Stimulated activated naive CD4-positive, alpha-beta T cell (primary cell): Measurements from ENCODE around the gene POLR3A.
A peak's percentile ranks its signal among the peaks of the same experiment; 100 is the strongest.
"Not testable (repeated sequence)": the region's sequence is repeated elsewhere in the genome, so short reads cannot be mapped to it uniquely, and the experiment has no call there.

ENCODE experiments used
- DNase-seq, 6 experiments: peaks; one replicate each; lab custom pipeline; 2025; lab: John Stamatoyannopoulos, UW

Gene POLR3A

DNA sequence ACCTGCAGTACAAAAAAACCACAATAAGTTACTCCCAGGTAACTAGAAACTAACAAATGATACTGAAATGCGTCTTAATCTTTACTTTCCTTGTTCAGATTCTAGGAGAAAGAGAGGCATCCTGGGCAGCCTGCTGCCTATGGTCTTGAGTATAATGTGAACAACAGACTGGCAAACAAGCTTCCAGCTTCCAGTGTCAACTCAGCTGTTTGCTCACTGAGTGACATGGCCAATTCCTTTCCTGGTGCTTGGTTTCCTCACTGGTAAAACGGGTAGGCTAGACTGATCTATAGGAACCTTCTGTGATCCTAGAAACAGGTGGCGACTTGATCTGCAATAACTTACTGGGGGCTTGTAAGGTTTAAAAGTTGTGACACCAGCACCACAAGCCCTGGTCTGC is 10.1 kb downstream of the POLR3A start:
- no peak for DNase-seq

GRCh38 chr10:78017856-78018255 is 11.5 kb downstream of the POLR3A start:
- DNase-seq = no peak

DNA sequence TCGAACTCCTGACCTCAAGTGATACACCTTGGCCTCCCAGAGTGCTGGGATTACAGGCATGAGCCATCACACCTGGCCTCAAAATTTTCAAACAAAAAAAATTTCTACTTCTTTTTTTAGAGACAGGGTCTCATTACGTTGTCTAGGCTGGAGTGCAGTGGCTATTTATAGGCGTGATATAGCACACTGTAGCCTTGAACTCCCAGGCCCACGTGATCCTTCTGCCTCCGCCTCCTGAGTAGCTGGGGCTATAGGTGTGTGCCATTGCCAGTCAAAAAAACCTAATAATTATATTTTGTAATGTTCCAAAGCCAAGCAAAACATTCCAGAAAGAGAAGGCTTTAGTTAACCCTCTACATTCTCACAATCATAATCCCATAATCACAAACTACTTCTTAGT is 13.8 kb downstream of the POLR3A start:
- DNase-seq = no peak

DNA sequence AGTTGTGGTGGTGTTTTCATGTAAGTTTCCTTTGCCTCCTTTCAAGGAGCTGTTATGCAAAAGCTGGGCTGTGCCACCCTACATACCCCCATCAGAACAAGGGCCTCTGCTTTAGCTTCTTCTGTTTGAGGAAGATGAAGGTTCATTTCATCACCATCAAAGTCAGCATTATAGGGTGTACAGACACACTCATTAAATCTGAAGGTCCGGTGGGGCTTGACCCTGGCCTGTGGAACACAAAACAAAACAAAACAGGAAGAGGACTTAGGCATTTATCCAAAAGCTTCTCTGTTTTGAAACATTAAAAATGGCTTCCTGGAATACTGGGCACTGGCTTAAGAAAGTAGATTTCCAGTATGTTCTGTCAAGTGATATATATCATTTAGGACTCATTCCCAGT is 15.8 kb downstream of the POLR3A start:
- DNase-seq = no peak

- DNase-seq = no peak
Observed at GRCh38 chr10:78011065-78011464, 18.2 kb downstream of the POLR3A start.

DNA sequence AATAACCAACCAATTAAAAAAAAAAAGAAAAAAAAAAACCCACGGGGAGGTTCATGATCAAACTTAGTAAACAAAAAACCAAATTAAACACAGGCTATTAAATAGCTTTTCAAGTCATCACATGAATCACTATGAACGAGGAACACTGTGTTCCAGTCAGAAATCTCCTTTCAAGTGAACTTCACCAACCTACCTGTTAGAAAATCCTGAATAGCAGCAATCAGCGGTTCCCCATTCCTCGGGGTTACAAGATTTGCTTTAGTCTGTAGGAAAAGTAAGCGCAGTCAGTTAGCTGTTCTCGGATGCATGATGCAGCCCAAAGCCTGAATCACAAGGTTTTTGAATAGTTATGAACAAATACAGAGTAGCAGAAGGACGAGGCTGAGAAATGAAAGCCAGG is 19.0 kb downstream of the POLR3A start:
- DNase-seq = no peak

DNA sequence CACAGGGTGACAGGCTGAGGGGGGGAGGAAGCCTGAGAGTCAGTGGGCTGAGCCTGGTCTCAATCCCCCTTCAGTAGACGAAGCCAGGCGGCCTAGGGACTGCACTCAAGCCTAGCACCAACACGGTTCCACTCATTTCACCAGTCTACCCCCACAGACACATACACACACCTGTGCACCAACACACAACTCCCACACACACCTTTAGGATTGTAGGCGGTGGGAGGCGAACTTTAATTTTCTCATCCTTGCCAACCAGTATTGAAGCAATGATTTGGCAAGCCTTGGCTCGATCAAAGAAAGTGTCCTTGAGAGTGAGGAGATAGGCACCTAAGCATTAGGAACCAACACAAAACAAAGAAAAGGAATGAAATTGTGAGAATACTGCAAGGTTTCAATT is 19.7 kb downstream of the POLR3A start:
- DNase-seq = no peak

- DNase-seq = no peak
Observed at GRCh38 chr10:78007172-78007571, 22.1 kb downstream of the POLR3A start.

- DNase-seq = no peak
Observed at GRCh38 chr10:78004215-78005026, 24.9 kb downstream of the POLR3A start.

- DNase-seq = no peak
Observed at GRCh38 chr10:78002541-78003288, 26.6 kb downstream of the POLR3A start.

GRCh38 chr10:78000956-78001472 is 28.3 kb downstream of the POLR3A start:
- DNase-seq = no peak

GRCh38 chr10:78000206-78000605 is 29.1 kb downstream of the POLR3A start:
- DNase-seq = no peak

GRCh38 chr10:77998780-77999179 is 30.5 kb downstream of the POLR3A start:
- DNase-seq = not testable (repeated sequence)

GRCh38 chr10:77993620-77994019 is 35.7 kb downstream of the POLR3A start:
- DNase-seq = no peak

GRCh38 chr10:77989081-77989724 is 40.1 kb downstream of the POLR3A start:
- no peak for DNase-seq

GRCh38 chr10:77987671-77988255 is 41.6 kb downstream of the POLR3A start:
- DNase-seq = no peak

DNA sequence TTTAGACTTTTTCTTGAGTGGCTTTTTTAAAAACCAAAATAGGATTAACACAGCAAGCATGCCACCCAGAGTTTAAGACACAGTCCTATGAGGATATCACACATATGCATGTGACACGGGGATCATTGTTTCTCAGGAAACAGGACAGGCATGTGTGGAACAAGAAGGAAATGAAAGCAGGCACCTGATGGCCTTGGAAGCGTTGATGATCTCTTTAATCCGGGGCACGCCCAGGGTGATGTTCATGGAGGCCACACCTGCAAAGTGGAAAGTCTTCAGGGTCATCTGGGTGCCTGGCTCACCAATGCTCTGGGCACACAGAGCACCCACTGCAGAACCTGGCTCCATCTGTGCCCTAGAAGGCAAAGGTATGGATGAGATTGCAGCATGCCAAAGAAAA is 44.3 kb downstream of the POLR3A start:
- no peak for DNase-seq

DNA sequence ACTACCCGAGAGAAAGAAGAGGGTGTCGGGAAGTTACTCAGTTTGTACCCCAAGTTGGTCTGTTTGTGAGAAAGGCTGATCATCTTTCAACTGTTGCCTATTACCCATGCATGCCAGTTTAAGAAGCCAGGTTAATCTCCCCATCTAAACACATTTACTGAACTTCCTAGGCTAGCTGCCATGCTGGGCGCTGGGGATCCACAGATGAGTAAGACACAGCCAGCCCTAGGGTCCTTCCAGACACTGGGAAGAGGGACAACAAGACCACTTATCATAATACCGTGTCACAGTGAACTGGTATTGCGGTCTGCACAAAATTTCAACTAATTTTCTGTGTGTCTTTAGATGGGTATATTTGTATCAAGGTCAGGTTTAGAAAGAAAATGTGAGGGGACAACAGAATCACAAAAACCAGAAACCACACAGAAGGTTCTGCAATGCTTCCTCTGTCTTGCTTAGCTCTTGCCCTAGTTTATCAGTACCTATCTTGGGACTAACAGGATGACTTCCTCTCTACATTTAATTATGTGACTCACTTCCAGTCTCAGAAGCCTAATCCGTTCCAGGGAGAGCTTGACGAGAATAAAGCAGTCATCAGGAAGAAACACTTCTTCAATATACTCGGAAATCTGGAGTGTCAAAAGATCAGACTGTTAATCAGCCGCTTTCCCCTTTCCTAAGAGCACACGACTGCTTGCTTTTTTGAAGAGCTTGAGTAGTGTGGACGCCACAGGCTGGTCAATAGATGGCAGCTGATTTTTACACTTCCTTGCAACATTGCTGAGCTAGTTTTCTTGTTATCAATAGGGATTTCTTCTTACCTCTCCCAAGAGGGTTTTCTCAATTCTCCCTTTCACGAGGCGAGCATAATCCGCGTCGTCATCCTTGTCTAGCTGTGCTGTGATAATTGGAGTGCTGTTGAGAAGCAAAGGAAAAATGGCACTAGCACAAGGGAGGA is 45.7 kb downstream of the POLR3A start:
- no peak for DNase-seq

DNA sequence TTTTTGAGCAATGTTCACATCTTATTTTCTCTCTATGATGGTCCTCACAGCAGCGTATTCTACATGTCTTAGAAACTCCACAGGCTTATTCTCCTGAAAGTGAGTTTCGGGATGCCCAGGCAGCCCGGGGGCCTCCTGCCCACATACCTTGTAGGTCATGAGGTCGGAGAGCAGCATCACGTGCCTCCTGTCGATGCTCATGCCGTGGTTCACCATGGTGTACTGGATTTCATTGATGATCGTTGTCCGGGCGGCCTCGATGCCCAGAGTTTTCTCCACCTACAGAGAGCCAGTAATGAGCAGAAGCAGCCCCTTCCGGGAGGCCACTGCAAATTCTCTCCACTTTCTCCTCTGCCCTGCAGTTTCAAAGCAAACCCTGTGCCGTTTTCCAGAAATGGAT is 48.0 kb downstream of the POLR3A start:
- DNase-seq = peak in 1 of 6 experiments; percentile 28

- DNase-seq = no peak
Observed at GRCh38 chr10:77979221-77979620, 50.1 kb downstream of the POLR3A start.

GRCh38 chr10:77978360-77978759 is 51.0 kb downstream of the POLR3A start:
- no peak for DNase-seq
